Measurements from ENCODE around the gene TEPSIN.

- no peak for TF ChIP-seq EZH2phosphoT487 (IDR thresholded peaks at IDR 0.05; ENCODE audit: low read length)
- no peak for TF ChIP-seq CTCF (IDR thresholded peaks at IDR 0.05; ENCODE audit: low read length)
Measured at GRCh38 chr17:81261096-81261495, 22.2 kb upstream of the TEPSIN start.
